GM19468 (cell line): ENCODE data around the gene CPEB3.

Experiments used
- ATAC-seq: cut with Tn5 transposase; IDR thresholded peaks from one replicate; pipeline ENCODE4 v1.9.1; 2021; ENCODE audit warnings: mild to moderate bottlenecking, moderate library complexity, moderate number of reproducible peaks; ENCODE audit not compliant: unreplicated experiment; ENCODE audit errors: extremely low read depth

Gene CPEB3

GRCh38 chr10:92113911-92114600 is 176.8 kb downstream of the CPEB3 start:
- no peak for ATAC-seq

DNA sequence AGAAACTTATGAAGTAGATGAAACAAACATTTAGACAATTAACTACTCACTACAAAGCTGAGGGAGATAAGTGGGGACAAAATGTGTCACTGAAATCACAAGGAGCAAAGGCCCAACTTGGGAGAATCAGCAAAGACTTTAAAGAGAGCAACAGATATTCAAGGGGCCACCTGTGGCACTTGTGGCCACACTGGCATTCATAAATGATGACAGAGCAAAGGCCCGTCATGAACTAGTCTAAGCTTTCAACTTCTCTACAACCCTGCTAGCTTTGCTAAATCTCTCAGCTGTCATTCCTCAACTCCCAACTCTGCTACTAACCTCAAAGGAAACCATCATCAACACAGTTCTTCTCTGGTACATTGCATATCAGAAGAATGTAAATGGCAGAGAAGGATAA is 178.4 kb downstream of the CPEB3 start:
- ATAC-seq = no peak

- no peak for ATAC-seq
These were observed 179.4 kb downstream of the CPEB3 start for GRCh38 chr10:92111336-92111939.

DNA sequence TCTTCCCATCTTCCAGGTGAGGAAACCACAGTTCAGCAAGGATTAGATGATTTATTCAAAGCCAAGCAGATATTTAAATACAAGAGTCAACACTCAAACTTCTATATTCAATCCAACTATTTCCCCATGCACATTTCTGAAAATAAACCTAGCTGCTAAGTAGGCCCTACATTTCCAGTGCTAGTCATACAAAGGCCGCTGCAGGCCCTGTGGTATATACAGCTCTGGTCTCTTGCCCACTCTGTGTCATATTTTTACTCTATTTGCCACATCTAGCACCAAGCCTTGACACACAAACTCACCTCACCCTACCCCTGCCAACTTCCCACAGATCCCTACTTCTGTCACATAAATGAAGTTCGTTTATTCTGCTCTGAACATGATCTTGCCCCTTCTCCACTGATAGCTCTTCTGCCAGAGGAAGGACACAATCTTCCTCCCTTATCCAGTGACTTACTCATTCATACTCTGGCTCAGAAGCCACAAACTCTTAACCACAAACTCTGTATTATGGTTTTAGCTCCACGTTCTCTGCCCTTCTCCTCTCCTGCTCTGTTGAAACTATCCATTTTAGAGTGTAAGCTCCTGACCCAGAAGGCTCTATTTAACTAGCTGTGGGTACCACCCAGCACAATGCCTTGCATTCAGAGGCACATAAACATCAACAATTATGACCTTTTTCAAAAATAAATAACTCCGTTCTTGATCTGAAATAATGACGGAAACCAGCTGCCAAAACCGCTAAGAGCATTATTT is 180.7 kb downstream of the CPEB3 start:
- no peak for ATAC-seq

DNA sequence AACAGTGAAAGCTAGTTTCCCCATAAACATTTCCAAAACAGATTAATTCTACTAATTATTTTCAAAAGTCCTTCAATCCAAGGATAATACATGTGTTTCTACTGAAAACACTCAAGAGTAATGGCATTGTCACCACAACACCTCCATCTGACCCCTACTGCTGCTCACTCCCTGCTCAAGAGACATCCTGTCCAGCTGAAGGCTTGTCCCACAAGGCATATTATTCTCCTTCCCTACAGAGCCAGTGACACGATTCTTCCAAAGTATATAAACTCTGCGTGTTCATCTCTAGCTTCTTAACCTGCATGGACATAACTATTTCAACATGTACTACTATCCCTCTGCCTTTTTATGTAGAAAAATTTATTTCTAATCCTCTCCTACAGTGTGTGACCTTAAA is 182.1 kb downstream of the CPEB3 start:
- no peak for ATAC-seq

DNA sequence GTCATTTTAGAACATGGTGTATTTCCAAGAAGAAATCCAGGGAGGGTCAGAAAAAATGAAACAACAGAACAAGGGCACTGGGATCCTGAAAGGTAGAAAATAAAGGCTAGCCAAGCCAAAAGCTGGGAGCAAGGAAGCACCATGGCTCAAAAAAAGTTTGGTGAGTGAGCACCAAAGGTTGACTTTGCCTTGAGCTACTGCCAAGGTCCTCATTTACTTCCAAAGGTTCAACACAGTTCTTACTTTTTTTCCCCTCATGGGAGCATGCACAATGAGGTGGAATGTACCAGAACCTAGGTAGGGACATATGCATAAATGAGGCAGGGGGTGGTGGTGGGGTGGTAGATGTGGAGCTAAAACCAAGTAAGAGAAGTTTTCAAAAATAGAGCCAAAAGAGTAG is 182.8 kb downstream of the CPEB3 start:
- ATAC-seq = no peak

GRCh38 chr10:92103376-92104090 is 187.3 kb downstream of the CPEB3 start:
- no peak for ATAC-seq

DNA sequence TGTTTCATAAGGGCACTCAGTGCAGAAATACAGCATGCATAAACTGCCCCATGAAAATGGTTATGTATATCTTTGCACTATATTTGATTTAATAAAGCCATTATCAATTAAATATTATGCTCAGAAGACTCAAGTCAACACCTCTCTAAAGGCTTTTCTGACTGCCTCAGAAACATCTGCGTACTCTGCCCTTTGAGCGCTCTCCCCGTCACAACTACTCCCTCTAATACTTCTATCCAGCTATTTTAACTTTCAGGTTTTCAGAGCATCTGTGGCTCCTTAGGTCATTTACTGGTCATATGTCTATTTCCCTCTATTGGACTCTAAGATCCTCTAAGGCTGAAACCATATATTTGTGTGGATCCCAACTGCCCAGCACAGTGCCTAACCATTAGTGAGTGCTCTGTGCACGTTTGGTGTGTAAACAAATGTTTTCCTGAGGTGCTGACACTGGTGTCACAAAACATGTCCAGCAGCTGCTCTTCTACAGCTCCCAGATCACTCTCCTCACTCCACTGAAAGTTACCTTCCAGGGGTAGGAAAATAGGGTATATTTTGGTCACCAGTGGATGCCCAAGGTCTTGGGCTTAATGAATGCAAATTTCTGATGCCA is 188.2 kb downstream of the CPEB3 start:
- no peak for ATAC-seq

- ATAC-seq = no peak
These were observed 195.9 kb downstream of the CPEB3 start for GRCh38 chr10:92094960-92095359.

DNA sequence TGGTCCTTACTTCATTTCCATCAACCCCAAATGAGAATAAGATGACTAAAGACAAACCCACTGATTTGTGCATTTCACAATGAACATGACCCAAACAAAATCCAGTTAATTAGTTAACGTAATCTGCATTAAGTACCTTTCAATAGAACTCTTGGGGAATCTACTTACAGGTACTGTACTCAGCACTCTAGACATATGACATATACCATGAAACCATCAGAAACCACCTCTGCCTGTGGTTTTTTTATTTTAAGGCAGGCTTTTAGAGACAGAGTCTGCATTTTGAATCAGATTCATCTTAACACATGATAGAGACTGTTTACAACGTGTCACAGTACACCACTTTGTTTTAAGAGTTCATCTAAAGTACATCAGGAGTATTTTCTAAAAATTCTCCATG is 198.9 kb downstream of the CPEB3 start:
- no peak for ATAC-seq

- peak; percentile 79 for ATAC-seq
These were observed 203.0 kb downstream of the CPEB3 start for GRCh38 chr10:92087750-92088395.

DNA sequence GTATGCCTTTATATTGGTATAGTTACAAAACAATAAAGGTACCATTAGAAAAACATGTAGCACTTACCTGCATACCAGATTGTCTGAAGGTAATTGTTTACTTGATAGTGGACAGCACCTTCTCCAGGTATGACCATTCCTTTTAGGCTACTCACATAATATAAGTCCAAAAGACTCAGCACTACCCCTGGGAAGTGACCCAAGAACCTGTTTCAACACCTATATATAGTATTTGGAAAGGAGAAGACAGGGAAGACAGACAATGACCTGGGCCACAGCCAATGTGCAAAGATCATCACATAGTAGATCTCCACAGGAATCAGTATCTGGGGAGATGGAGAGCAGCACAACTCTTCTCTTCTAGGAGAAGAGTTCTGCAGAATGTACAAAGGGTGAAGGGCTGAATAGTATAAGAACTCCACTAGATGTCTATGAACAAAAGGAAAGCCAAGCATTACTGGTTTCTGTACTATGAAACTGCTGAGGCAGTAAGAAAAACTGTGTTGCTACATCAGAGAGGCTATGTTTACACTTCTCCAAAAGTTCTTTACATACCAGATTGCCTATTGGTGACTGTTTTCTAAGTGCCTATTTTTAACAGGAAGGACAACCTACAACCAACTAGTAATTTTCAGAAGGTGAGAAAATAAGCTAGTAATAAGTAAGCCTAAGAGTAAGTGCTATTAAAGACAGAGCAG is 208.1 kb downstream of the CPEB3 start:
- no peak for ATAC-seq

DNA sequence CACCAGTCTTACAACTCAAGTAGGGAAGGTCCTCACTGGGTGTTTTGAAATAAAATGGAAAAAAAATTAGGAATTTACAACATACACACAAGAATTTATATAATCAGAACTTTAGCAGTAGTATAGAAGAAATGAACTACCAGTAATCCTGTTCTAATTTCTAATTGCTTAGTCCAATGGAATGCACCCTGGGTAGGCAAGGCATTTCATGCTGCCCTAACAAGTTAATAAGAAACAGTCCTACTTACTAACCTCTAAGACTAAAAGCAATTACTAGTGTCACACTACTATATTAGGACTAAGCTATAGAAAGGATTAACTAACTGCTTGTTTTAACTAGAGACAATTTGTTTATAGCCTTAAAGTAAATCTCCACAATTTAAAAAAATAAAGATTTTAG is 209.2 kb downstream of the CPEB3 start:
- no peak for ATAC-seq

GRCh38 chr10:92080244-92080643 is 210.6 kb downstream of the CPEB3 start:
- no peak for ATAC-seq

DNA sequence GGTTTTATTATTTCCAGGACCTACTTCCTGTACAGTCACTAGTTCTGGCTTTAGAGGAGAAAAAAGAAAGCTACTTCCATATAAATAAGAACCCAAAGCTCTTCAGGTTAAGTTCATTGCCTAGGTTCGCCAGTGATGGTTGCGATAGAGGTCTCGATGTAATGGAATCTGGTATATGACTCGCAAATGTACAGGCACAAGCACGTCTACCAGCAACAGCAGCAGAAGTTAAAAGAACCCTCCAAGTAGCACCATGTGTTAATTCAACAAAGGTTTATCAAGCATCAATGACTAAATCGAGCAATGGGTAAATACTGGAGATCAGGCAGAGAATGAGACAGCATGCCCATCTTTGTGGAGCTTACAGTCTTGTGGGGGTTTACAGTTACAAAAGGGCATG is 211.9 kb downstream of the CPEB3 start:
- ATAC-seq = no peak

GRCh38 chr10:92076722-92077121 is 214.2 kb downstream of the CPEB3 start:
- no peak for ATAC-seq

DNA sequence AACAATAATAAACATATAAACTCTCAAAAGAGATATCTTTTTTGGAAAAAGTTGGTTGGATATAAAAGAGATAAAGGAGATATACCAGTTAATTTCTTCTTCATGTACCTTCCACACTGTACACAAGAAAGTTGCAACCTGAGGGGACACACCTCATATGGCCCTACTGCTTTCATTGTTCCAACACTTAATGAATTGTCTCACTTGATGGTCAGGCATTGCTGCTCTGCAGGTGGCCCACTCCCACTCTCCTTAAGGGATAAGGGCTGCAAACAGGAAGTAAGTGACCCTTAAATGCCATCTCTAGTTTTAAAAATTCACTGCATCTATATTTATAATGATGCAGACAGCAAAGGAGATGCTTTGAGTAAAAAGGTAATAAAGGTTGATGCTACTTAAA is 215.0 kb downstream of the CPEB3 start:
- ATAC-seq = no peak

DNA sequence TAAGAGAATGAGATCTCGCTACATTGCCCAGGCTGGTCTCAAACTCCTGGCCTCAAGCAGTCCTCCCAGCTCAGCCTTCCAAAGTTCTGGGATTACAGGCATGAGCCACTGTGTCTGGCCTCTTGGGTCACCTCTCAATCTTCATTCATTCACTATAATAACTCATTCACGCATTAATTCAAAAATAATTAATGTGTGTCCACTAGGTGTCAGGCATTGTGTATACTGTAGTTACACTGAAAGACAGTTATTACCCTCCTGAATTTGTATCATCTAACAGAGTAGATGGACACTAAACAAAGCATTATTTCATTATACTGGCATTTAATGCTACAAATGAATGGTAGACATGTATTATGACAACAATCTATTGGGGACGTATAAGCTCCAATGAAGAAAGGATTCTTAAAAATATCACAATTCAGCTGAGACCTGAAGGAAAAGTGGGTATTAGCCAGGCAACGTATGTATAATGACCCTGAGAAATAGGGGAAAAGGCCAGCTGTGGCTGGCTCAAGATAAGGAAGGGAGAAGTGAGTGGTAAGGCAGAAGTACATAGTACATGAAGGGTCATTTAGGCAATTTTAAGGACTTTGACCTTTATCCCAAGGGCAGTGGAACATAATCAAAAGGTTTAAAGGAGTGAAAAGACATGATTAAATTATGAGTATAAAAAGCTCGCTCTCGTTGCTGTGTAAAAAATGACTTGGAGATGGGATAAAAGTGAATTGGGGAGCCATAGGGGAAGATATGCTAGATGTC is 216.6 kb downstream of the CPEB3 start:
- no peak for ATAC-seq

- no peak for ATAC-seq
These were observed 222.0 kb downstream of the CPEB3 start for GRCh38 chr10:92068900-92069299.
